Measurements from ENCODE around the gene MLLT6.

MLLT6 gene

DNA sequence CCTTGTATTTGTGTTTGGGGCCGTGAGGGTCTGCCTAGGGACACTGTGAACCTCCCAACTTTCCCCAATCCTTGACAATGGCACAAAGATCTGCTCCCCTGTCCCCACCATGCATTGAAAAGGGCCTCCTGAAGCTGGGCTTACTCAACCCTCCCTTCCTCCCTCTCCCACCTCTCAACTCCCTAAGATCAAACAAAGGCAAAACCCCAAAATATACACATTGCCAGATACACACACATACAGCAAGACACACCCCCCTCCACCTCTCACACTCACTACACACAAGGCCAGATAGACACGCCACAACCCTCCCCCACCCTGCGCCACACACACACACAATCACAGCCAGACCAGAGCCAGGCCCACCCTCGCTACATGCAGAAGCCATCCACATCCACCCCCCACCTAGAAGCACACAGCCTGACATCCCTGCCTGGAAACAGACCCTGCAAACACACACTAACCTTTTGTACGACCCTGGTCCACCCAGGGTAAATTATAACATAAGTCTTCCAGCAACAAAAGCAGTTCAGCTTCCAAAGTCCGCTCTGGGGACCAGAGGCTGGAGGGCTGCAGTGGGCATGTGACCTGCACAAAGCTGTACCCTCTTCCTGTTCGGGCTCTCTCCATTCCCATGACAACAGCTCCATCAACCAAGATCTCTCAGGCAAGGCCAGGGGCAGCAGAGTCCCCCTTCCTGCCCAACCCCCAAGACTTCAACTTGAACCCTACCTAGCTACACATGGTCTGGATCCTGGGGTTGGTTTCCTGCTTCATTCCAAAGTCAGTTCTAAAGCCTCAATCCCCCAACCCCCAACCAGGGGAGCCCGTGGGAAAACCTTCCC lies 41.2 kb downstream of the MLLT6 start:
- Histone ChIP-seq H3K36me3 (ENCODE audit: low read length) (no peaks in the 10 kb centered on the region), H3K27ac (ENCODE audit: low read depth, low read length) (no peak overlapping the region), H3K79me2 (ENCODE audit: insufficient read depth, low read length) (no peaks in the 10 kb centered on the region), H3K4me2 (ENCODE audit: low read depth, low read length, poor library complexity, severe bottlenecking) (peak overlapping the region; percentile 58), H3K9ac (ENCODE audit: low read length) (no peak overlapping the region), H3K27me3 (ENCODE audit: low read length) (no peaks in the 10 kb centered on the region), H3K9me2 (replicated peaks; ENCODE audit: insufficient read depth, low read length) (no peaks in the 10 kb centered on the region), H3K9me3 (ENCODE audit: insufficient read depth, low read length) (no peaks in the 10 kb centered on the region), H3K4me3 (ENCODE audit: insufficient read depth, low read length, poor library complexity, severe bottlenecking) (no peak overlapping the region), H3F3A (ENCODE audit: insufficient read depth) (0 out of 2 replicates have a peak, but pooled peaks cover 6% of the 10 kb centered on the region), H2AFZ (ENCODE audit: low read depth, low read length, severe bottlenecking) (no peak overlapping the region), H4K20me1 (ENCODE audit: low read depth, low read length) (no peaks in the 10 kb centered on the region)
- TF ChIP-seq, protein P1, sequence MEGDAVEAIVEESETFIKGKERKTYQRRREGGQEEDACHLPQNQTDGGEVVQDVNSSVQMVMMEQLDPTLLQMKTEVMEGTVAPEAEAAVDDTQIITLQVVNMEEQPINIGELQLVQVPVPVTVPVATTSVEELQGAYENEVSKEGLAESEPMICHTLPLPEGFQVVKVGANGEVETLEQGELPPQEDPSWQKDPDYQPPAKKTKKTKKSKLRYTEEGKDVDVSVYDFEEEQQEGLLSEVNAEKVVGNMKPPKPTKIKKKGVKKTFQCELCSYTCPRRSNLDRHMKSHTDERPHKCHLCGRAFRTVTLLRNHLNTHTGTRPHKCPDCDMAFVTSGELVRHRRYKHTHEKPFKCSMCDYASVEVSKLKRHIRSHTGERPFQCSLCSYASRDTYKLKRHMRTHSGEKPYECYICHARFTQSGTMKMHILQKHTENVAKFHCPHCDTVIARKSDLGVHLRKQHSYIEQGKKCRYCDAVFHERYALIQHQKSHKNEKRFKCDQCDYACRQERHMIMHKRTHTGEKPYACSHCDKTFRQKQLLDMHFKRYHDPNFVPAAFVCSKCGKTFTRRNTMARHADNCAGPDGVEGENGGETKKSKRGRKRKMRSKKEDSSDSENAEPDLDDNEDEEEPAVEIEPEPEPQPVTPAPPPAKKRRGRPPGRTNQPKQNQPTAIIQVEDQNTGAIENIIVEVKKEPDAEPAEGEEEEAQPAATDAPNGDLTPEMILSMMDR (IDR thresholded peaks at IDR 0.05; ENCODE audit: insufficient read depth, low read length, poor library complexity, severe bottlenecking): no peak
- TF ChIP-seq EZH2phosphoT487 (conservative IDR thresholded peaks at IDR 0.05; ENCODE audit: low read length): no peak

DNA sequence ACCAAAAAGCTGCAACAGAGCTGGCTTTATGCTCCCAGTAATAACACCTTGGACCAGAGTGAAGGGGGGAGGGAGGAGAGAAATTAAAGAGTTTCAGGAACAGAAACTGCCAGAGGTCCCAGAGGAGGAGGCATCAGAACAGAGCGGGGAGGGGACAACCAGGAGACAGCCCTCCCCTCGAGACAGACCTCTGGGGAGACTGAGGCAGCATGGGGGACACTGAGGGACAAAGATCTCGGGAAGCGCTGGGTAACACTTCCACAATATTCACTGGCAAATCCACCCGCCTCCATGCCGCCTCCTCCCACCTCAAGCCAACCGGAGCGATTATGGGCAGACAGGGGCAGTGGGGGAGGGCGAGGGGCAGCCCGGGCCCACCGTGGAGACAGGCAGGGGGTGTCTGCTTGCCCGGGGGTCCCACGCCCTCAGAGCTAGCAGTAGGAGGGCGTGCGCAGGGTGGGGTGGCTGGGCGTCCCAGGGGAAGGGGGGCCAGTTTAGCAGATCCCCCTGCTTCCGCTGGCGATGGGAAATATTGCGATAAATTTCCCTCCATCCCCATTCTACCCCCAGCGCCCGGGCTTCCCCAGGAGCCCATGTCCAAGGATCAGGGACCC lies 41.9 kb downstream of the MLLT6 start:
- peak overlapping the region; percentile 15 for H2AFZ ChIP-seq (ENCODE audit: low read depth, low read length, severe bottlenecking)
- no peaks in the 10 kb centered on the region for H3K36me3 ChIP-seq (ENCODE audit: low read length)
- TF ChIP-seq EZH2phosphoT487 (conservative IDR thresholded peaks at IDR 0.05; ENCODE audit: low read length): no peak
- TF ChIP-seq, protein P1 (IDR thresholded peaks at IDR 0.05; ENCODE audit: insufficient read depth, low read length, poor library complexity, severe bottlenecking): no peak
- no peaks in the 10 kb centered on the region for H3K27me3 ChIP-seq (ENCODE audit: low read length)
- H4K20me1 ChIP-seq (ENCODE audit: low read depth, low read length): no peaks in the 10 kb centered on the region
- H3K9me3 ChIP-seq (ENCODE audit: insufficient read depth, low read length): no peaks in the 10 kb centered on the region
- H3K4me3 ChIP-seq (ENCODE audit: insufficient read depth, low read length, poor library complexity, severe bottlenecking): peak overlapping the region; percentile 48
- H3K4me2 ChIP-seq (ENCODE audit: low read depth, low read length, poor library complexity, severe bottlenecking): peak overlapping the region; percentile 58
- 0 out of 2 replicates have a peak, but pooled peaks cover 9% of the 10 kb centered on the region for H3F3A ChIP-seq (ENCODE audit: insufficient read depth)
- H3K9ac ChIP-seq (ENCODE audit: low read length): peak overlapping the region; percentile 45
- H3K27ac ChIP-seq (ENCODE audit: low read depth, low read length): no peak overlapping the region
- no peaks in the 10 kb centered on the region for H3K9me2 ChIP-seq (replicated peaks; ENCODE audit: insufficient read depth, low read length)
- H3K79me2 ChIP-seq (ENCODE audit: insufficient read depth, low read length): no peaks in the 10 kb centered on the region

DNA sequence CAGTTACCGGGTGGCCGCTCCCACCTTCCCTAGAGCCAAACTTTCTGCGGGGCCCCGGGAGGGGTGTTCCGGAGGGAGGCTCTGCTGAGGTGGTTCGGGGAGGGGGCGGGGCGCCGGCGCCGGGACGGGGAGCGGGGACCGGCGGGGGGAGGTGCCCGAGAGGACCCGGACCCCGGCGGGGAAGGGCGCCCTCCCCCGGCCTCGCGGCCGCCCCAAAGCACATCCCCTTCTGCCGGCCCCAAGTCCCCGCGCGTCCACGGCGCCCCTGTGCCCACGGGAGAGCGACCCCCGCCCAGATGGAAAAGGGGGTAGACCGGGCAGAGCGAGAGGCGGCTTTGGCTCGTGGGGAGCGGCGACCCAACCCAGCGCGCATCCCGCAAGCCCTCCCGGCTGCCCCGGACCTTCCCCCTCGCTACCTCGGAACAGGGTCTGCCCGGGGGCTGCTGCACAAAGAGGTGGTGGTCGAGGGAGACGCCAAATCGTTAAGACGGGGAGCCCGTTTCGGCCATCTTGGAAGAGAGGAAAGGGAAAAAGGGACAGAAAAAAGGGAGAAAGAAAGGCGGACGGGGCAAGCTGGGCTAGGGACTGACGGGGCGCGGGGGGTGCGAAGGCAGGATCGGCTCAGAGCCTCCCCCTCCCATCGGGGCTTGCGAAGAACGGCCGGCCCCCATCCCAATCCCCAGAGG lies 42.5 kb downstream of the MLLT6 start:
- Histone ChIP-seq H4K20me1 (ENCODE audit: low read depth, low read length) (no peaks in the 10 kb centered on the region), H3K36me3 (ENCODE audit: low read length) (no peaks in the 10 kb centered on the region), H3K79me2 (ENCODE audit: insufficient read depth, low read length) (peaks cover under 1% of the 10 kb centered on the region), H3K4me2 (ENCODE audit: low read depth, low read length, poor library complexity, severe bottlenecking) (peak overlapping the region; percentile 58), H2AFZ (ENCODE audit: low read depth, low read length, severe bottlenecking) (peak overlapping the region; percentile 15), H3K27ac (ENCODE audit: low read depth, low read length) (no peak overlapping the region), H3K9ac (ENCODE audit: low read length) (peak overlapping the region; percentile 45), H3K9me2 (replicated peaks; ENCODE audit: insufficient read depth, low read length) (no peaks in the 10 kb centered on the region), H3K4me3 (ENCODE audit: insufficient read depth, low read length, poor library complexity, severe bottlenecking) (peak overlapping the region; percentile 48), H3K27me3 (ENCODE audit: low read length) (no peaks in the 10 kb centered on the region), H3K9me3 (ENCODE audit: insufficient read depth, low read length) (no peaks in the 10 kb centered on the region), H3F3A (ENCODE audit: insufficient read depth) (0 out of 2 replicates have a peak, but pooled peaks cover 9% of the 10 kb centered on the region)
- TF ChIP-seq EZH2phosphoT487 (conservative IDR thresholded peaks at IDR 0.05; ENCODE audit: low read length): no peak
- TF ChIP-seq, protein P1 (IDR thresholded peaks at IDR 0.05; ENCODE audit: insufficient read depth, low read length, poor library complexity, severe bottlenecking): no peak

Measured in SU-DHL-6 (cell line).